DMS 273 (cell line): Measurements from ENCODE around the gene P2RX3.
"Not testable (repeated sequence)": the region's sequence is repeated elsewhere in the genome, so short reads cannot be mapped to it uniquely, and the experiment has no call there.

Experiments
- DNase-seq: peaks from one replicate; lab custom pipeline; 2025; ENCODE audit not compliant: unreplicated experiment; lab: John Stamatoyannopoulos, UW

The P2RX3 gene

GRCh38 chr11:57348052-57348451, 9.9 kb downstream of the P2RX3 start:
- DNase-seq: no peak

GRCh38 chr11:57348636-57349313, 10.6 kb downstream of the P2RX3 start:
- DNase-seq: no peak

- DNase-seq: peak; percentile 42
Observed at GRCh38 chr11:57349491-57350274, 11.5 kb downstream of the P2RX3 start.

DNA sequence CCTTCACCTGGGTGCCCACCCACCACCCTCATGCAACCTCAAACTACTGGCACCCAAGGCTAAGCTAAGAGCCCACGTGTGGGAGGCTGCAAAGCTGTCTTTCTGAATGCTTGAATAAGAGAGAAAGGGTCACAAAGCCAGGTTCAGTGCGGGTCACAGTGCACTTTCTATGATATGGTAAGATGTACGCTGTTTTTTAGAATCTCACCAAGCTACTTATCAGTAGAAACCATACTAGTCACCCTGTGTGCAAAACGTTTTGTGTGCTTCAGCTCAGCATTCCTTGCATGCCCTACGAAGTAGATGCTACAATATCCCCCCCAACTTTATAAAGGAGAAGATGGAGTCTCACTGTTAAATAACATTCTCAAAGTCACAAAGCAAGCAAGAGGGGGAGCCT, 14.9 kb downstream of the P2RX3 start:
- DNase-seq: no peak

- DNase-seq: no peak
Observed at GRCh38 chr11:57353446-57353845, 15.3 kb downstream of the P2RX3 start.

GRCh38 chr11:57353852-57354251, 15.7 kb downstream of the P2RX3 start:
- DNase-seq: no peak

DNA sequence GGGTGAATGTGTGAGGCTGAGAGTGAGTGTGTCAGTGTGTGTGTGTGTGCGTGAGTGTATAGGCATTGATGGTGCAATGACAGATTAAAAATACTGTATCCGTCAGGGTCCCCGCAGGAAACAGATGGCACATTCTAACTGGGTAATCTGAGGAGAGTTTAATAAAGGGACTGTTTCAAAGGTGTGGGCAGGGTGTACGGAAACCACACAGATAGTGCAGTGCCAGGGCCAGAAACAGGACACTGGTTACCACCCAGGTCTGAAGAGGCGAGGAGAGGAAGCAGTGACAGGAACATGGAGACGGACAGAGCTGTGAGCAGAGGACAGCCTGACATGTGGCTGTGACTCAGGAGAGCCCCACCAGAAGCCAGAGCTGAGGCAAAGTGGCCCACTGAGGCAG, 16.5 kb downstream of the P2RX3 start:
- peak; percentile 13 for DNase-seq

GRCh38 chr11:57356268-57356667, 18.1 kb downstream of the P2RX3 start:
- DNase-seq: no peak

DNA sequence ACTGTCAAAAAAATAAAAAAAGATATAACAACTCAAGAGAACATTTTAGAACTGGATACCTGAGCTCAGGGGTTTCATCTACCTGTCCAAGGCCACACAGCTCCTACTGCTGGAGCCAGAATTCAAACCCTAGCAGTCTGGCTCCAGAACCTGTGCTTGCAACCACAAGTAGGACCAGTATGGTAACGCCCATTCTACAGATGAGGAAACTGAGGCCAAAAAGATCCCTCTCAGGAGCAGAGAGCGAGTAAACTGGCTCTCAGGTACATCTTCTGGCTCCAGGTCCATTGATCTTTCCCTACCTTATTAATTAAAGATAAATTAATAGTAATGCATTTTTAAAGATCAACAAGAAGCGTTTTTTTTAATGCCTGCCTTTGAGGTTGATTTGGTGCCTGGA, 19.2 kb downstream of the P2RX3 start:
- DNase-seq: no peak

- no peak for DNase-seq
Observed at GRCh38 chr11:57357856-57358255, 19.7 kb downstream of the P2RX3 start.

- no peak for DNase-seq
Observed at GRCh38 chr11:57358543-57358961, 20.4 kb downstream of the P2RX3 start.

GRCh38 chr11:57358991-57359390, 20.8 kb downstream of the P2RX3 start:
- DNase-seq: no peak

GRCh38 chr11:57359396-57359795, 21.2 kb downstream of the P2RX3 start:
- DNase-seq: no peak

- DNase-seq: peak; percentile 6
Observed at GRCh38 chr11:57359896-57360690, 21.9 kb downstream of the P2RX3 start.

- peak; percentile 27 for DNase-seq
Observed at GRCh38 chr11:57360991-57361390, 22.8 kb downstream of the P2RX3 start.

- not testable (repeated sequence) for DNase-seq
Observed at GRCh38 chr11:57361420-57361819, 23.3 kb downstream of the P2RX3 start.

DNA sequence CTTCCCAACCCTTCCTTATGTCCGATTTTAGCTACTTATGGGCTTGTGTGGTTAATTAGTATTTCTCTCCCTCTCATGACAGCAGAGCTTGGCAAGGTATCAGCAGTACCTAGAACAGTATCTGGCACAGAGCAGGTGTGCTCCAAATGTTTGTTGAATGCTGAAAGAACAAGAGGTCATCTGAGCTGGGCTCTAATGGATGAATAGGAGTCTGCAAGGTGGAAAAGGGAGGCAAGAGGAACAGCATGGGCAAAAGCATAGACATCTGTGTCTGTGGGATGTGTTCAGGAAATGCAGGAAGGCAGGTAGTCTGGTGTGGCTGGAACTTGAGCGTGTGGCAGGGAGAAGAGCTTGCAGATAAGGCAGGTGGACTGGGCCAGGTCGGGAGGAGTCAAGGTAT, 23.8 kb downstream of the P2RX3 start:
- no peak for DNase-seq

DNA sequence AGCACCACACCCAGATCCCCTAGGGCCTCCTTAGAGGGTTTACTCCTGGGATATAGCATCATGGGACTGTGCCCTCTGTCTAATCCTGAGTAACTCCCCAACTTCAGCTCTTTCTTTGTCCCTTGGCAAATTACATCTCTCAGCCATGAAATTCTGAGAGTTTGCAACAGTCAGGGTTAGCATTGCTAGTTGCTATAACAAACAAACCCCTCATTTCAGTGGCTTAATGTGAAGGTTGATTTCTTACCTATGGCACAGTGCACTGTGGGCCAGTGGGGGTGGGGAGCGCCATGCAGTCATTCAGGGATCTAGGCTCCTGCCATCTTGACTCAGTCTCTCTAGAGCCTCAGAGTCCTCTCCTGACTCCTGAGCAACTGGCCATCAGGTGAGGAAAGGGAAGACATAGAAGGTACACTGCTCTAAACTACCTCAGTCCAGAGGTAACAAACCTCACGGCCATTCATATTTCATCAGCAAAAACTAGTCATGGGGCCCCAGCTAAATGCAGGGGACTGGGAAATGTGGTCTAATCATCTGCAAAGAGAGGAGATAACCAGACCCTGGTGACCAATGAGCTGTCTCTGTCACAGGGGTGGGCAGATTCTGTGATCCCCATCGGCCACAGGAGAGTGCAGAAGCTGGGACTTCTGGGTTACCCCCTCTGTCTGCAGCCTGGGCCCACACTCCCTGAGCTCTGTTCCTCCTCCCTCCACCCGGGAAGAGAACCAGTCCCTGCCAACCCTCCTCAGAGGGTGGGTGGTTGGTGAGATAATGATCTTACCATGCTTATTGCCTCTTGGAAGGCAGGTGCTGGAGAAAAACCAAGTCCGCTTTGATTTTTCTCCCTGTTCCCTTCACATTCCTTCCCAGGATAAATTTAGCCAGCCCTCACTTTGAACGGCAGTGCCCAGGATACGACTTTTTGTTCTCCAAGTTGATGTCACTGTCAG, 25.3 kb downstream of the P2RX3 start:
- no peak for DNase-seq

GRCh38 chr11:57364851-57365660, 26.9 kb downstream of the P2RX3 start:
- DNase-seq: no peak
